HG03442 (cell line): ENCODE results near the gene CDKAL1.
"Not testable (repeated sequence)": the region's sequence is repeated elsewhere in the genome, so short reads cannot be mapped to it uniquely, and the experiment has no call there.

ENCODE experiments used
- ATAC-seq: cut with Tn5 transposase; IDR thresholded peaks from one replicate; pipeline ENCODE4 v1.9.1; 2021; ENCODE audit warnings: mild to moderate bottlenecking, moderate library complexity; ENCODE audit not compliant: unreplicated experiment

The CDKAL1 gene

GRCh38 chr6:21048047-21048446 is 513.8 kb downstream of the CDKAL1 start:
- no peak for ATAC-seq

- ATAC-seq = no peak
Measured at GRCh38 chr6:21049148-21049547, 514.9 kb downstream of the CDKAL1 start.

- no peak for ATAC-seq
Measured at GRCh38 chr6:21049572-21049971, 515.3 kb downstream of the CDKAL1 start.

- no peak for ATAC-seq
Measured at GRCh38 chr6:21050935-21051334, 516.7 kb downstream of the CDKAL1 start.

- no peak for ATAC-seq
Measured at GRCh38 chr6:21051777-21052176, 517.5 kb downstream of the CDKAL1 start.

GRCh38 chr6:21053612-21054011 is 519.4 kb downstream of the CDKAL1 start:
- no peak for ATAC-seq

- ATAC-seq = not testable (repeated sequence)
Measured at GRCh38 chr6:21055480-21055879, 521.2 kb downstream of the CDKAL1 start.

- ATAC-seq = no peak
Measured at GRCh38 chr6:21061892-21062291, 527.6 kb downstream of the CDKAL1 start.

- ATAC-seq = no peak
Measured at GRCh38 chr6:21064756-21065340, 530.6 kb downstream of the CDKAL1 start.

- ATAC-seq = no peak
Measured at GRCh38 chr6:21067521-21067920, 533.3 kb downstream of the CDKAL1 start.

- no peak for ATAC-seq
Measured at GRCh38 chr6:21070620-21071019, 536.4 kb downstream of the CDKAL1 start.

- ATAC-seq = no peak
Measured at GRCh38 chr6:21071780-21072468, 537.7 kb downstream of the CDKAL1 start.

GRCh38 chr6:21073318-21073839 is 539.1 kb downstream of the CDKAL1 start:
- no peak for ATAC-seq

GRCh38 chr6:21074484-21074883 is 540.2 kb downstream of the CDKAL1 start:
- ATAC-seq = no peak

GRCh38 chr6:21075986-21076385 is 541.7 kb downstream of the CDKAL1 start:
- no peak for ATAC-seq

- no peak for ATAC-seq
Measured at GRCh38 chr6:21078497-21078896, 544.2 kb downstream of the CDKAL1 start.

GRCh38 chr6:21079468-21080048 is 545.3 kb downstream of the CDKAL1 start:
- no peak for ATAC-seq

GRCh38 chr6:21080221-21080620 is 546.0 kb downstream of the CDKAL1 start:
- no peak for ATAC-seq

GRCh38 chr6:21082091-21082490 is 547.8 kb downstream of the CDKAL1 start:
- no peak for ATAC-seq

- ATAC-seq = no peak
Measured at GRCh38 chr6:21083708-21084107, 549.5 kb downstream of the CDKAL1 start.

- no peak for ATAC-seq
Measured at GRCh38 chr6:21084656-21085055, 550.4 kb downstream of the CDKAL1 start.

GRCh38 chr6:21085211-21085610 is 551.0 kb downstream of the CDKAL1 start:
- no peak for ATAC-seq
